Osteoblast (primary cell): ENCODE measurements around the gene DNAJB13. TPM values are rescaled to one million over a fixed set of nuclear protein-coding genes. Genes with fewer than 3 reads are reported as not detected.

Experiments
- total RNA-seq: library from RNA; depleted of rRNA; stranded (reverse); fragments of >200 nt; gene quantifications from 2 replicates; pipeline ENCODE4 v1.2.3, GENCODE V29; 2012

DNAJB13 gene
- total RNA-seq, 1 donor, result not detected

Other genes starting within 250 kb of the DNAJB13 start
- gene RAB6A, start 190.0 kb upstream of the DNAJB13 start, total RNA-seq, result 145 and 157 TPM in 2 replicates
- gene MRPL48, start 163.2 kb upstream of the DNAJB13 start, total RNA-seq, result 14.5 and 19.7 TPM in 2 replicates
- gene COA4, start 74.2 kb upstream of the DNAJB13 start, total RNA-seq, result 42.7 and 45.2 TPM in 2 replicates
- 5.4 and 9.1 TPM in 2 replicates for gene PAAF1, start 74.0 kb upstream of the DNAJB13 start, total RNA-seq
- under 0.01 and 0.59 TPM in 2 replicates for gene UCP2, start 31.8 kb downstream of the DNAJB13 start, total RNA-seq
- under 0.01 and 0.59 TPM in 2 replicates for gene UCP3, start 58.1 kb downstream of the DNAJB13 start, total RNA-seq
- 12.4 and 14.1 TPM in 2 replicates for gene C2CD3, start 220.0 kb downstream of the DNAJB13 start, total RNA-seq
- 16.5 and 18.5 TPM in 2 replicates for gene PPME1, start 220.3 kb downstream of the DNAJB13 start, total RNA-seq